ENCODE measurements around the gene NUP93. TPM values are rescaled to one million over a fixed set of nuclear protein-coding genes. Genes with fewer than 3 reads are reported as not detected.

NUP93 gene
- polyA plus RNA-seq, 1 experiment, result 61.2 TPM

GRCh38 chr16:56769677-56770076, 39.7 kb downstream of the NUP93 start:
- H3K4me3 ChIP-seq (ENCODE audit: low read depth, low read length), result no peak overlapping the region
- H3K36me3 ChIP-seq (ENCODE audit: control insufficient read depth, insufficient read depth, low read length), result no peaks in the 10 kb centered on the region
- no peaks in the 10 kb centered on the region for H3K27me3 ChIP-seq (ENCODE audit: control insufficient read depth, insufficient read depth, low read length)
- TF ChIP-seq CTCF (IDR thresholded peaks at IDR 0.05; ENCODE audit: insufficient read depth, low read depth, low read length), result no peak
- ChIA-PET POLR2A (no interaction called here), CTCF (no interaction called here)
- DNase-seq (ENCODE audit: low read depth), result no peak

DNA sequence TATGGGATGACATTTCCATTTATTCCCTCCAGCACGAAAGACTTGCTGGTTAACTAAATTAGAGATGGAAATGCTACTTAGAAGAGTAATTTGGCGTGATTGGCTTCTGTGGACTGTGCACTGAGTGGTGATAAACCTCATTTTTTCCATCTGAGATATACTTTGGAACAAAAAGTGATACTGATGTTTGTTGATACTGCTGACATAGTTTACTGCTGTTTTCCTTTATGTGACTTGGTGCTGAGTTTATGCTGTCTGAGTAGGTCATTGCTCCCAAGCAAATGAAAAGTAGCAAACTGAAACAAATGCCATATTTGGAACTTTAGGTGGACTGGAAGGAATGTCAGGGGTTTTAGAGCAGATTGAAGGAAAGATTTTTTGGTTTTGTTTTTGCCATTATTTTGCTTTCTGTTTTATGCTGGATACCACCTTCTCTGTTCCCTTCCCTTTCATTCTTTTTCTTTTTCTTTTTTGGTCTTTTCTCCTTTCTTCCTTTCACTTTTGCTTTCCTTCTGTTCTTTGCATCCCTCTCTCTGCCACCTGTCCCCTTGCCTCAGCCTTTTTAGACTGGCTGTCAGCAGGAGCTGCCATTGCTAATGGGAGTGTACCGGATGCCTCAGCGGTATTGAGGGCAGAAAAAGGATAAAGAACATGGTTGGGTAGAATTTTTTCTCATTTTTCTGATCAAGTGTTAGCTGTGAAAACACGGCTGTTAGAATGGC, 41.8 kb downstream of the NUP93 start:
- POLR2A ChIA-PET, result no interaction called here
- Histone ChIP-seq H3K4me3 (ENCODE audit: low read depth, low read length) (no peak overlapping the region), H3K27me3 (ENCODE audit: control insufficient read depth, insufficient read depth, low read length) (no peaks in the 10 kb centered on the region), H3K36me3 (ENCODE audit: control insufficient read depth, insufficient read depth, low read length) (no peaks in the 10 kb centered on the region)
- TF ChIP-seq CTCF (IDR thresholded peaks at IDR 0.05; ENCODE audit: insufficient read depth, low read depth, low read length), result no peak
- no peak for DNase-seq (ENCODE audit: low read depth)
- CTCF ChIA-PET, result no interaction called here

GRCh38 chr16:56773532-56773931, 43.6 kb downstream of the NUP93 start:
- ChIA-PET POLR2A (no interaction called here), CTCF (interaction anchor here (0.9 kb wide), 1 partner anchor 20 kb away, joined by 3 read pairs; no protein-coding TSS in a partner anchor)
- Histone ChIP-seq H3K36me3 (ENCODE audit: control insufficient read depth, insufficient read depth, low read length) (no peaks in the 10 kb centered on the region), H3K4me3 (ENCODE audit: low read depth, low read length) (no peak overlapping the region), H3K27me3 (ENCODE audit: control insufficient read depth, insufficient read depth, low read length) (no peaks in the 10 kb centered on the region)
- no peak for DNase-seq (ENCODE audit: low read depth)
- no peak for TF ChIP-seq CTCF (IDR thresholded peaks at IDR 0.05; ENCODE audit: insufficient read depth, low read depth, low read length)

GRCh38 chr16:56774016-56774680, 44.2 kb downstream of the NUP93 start:
- ChIA-PET POLR2A (interaction anchor here (0.7 kb wide), 2 partner anchors 11 to 1262 kb away, joined by 4 to 8 read pairs; no protein-coding TSS in a partner anchor), CTCF (interaction anchor here (0.9 kb wide), 1 partner anchor 19 kb away, joined by 3 read pairs; no protein-coding TSS in a partner anchor)
- no peak for TF ChIP-seq CTCF (IDR thresholded peaks at IDR 0.05; ENCODE audit: insufficient read depth, low read depth, low read length)
- no peaks in the 10 kb centered on the region for H3K27me3 ChIP-seq (ENCODE audit: control insufficient read depth, insufficient read depth, low read length)
- H3K36me3 ChIP-seq (ENCODE audit: control insufficient read depth, insufficient read depth, low read length), result no peaks in the 10 kb centered on the region
- no peak for DNase-seq (ENCODE audit: low read depth)
- no peak overlapping the region for H3K4me3 ChIP-seq (ENCODE audit: low read depth, low read length)

GRCh38 chr16:56775162-56775561, 45.2 kb downstream of the NUP93 start:
- no peak for TF ChIP-seq CTCF (IDR thresholded peaks at IDR 0.05; ENCODE audit: insufficient read depth, low read depth, low read length)
- no peaks in the 10 kb centered on the region for H3K27me3 ChIP-seq (ENCODE audit: control insufficient read depth, insufficient read depth, low read length)
- H3K4me3 ChIP-seq (ENCODE audit: low read depth, low read length), result no peak overlapping the region
- DNase-seq (ENCODE audit: low read depth), result no peak
- CTCF ChIA-PET, result no interaction called here
- no peaks in the 10 kb centered on the region for H3K36me3 ChIP-seq (ENCODE audit: control insufficient read depth, insufficient read depth, low read length)
- POLR2A ChIA-PET, result no interaction called here

Measured in BJ (cell line).